IMR-90 (cell line): ENCODE results near the gene OFD1. TPM values are rescaled to one million over a fixed set of nuclear protein-coding genes. Genes with fewer than 3 reads are reported as not detected.

Experiments
- ATAC-seq: fragments of 200-7000 bp; cut with Tn5 transposase; 2 replicates; pipeline ENCODE4 v1.9.1; 2020; ENCODE audit warnings: low read depth, mild to moderate bottlenecking, moderate library complexity
- BruUV-seq: library from RNA; stranded (reverse); fragments of 400-500 nt; replicated peaks from 2 replicates; lab custom pipeline; 2021; lab: Mats Ljungman, UMichigan
- CTCF ChIA-PET: fragments of 300-600 bp; formaldehyde crosslinking; extraction: SDS; loops from one replicate; lab custom pipeline; 2021; ENCODE audit warnings: antibody characterized with exemption; lab: Yijun Ruan, JAX
- POLR2A ChIA-PET: fragments of 300-600 bp; sonication (Branson Sonifier 250); formaldehyde crosslinking; loops from one replicate; lab custom pipeline; 2022; ENCODE audit warnings: antibody characterized with exemption; ENCODE audit not compliant: unreplicated experiment; lab: Charles Lee
- DNase-seq: peaks from one replicate; pipeline ENCODE4 v3.0.0; 2013
- H2AFZ ChIP-seq: replicated peaks from 2 replicates; pipeline ENCODE3; 2013; ENCODE audit warnings: low read length, mild to moderate bottlenecking; ENCODE audit not compliant: poor library complexity
- H2AK5ac ChIP-seq: 2 replicates; pipeline ENCODE4 v1.6.1; 2013; ENCODE audit warnings: low read depth, low read length, inconsistent platforms
- H2AK9ac ChIP-seq: replicated peaks from 2 replicates; pipeline ENCODE3; 2013; ENCODE audit warnings: mild to moderate bottlenecking, low read depth, low read length, moderate library complexity; ENCODE audit not compliant: poor library complexity
- H2BK120ac ChIP-seq: 2 replicates; pipeline ENCODE4 v1.6.1; 2013; ENCODE audit warnings: low read depth, low read length, inconsistent platforms
- H2BK15ac ChIP-seq: 3 replicates; pipeline ENCODE4 v1.6.1; 2013; ENCODE audit warnings: low read depth, low read length, inconsistent platforms
- H2BK20ac ChIP-seq: 2 replicates; pipeline ENCODE4 v1.6.1; 2013; ENCODE audit warnings: low read depth, mild to moderate bottlenecking, inconsistent platforms, low read length, moderate library complexity
- H2BK5ac ChIP-seq: 2 replicates; pipeline ENCODE4 v1.6.1; 2013; ENCODE audit warnings: mild to moderate bottlenecking, low read depth, low read length, inconsistent platforms; ENCODE audit not compliant: poor library complexity, severe bottlenecking
- H3K14ac ChIP-seq: replicated peaks from 2 replicates; pipeline ENCODE4 v1.6.1; 2013; ENCODE audit warnings: low read depth, low read length, inconsistent platforms
- H3K18ac ChIP-seq: 2 replicates; pipeline ENCODE4 v1.6.1; 2013; ENCODE audit warnings: low read depth, low read length, control low read depth
- H3K23ac ChIP-seq: 2 replicates; pipeline ENCODE4 v1.6.1; 2013; ENCODE audit warnings: low read depth, low read length, inconsistent platforms
- H3K27ac ChIP-seq: 2 replicates; pipeline ENCODE4 v1.5.1; 2013; ENCODE audit warnings: mild to moderate bottlenecking, control low read depth, low read length; ENCODE audit not compliant: insufficient read depth
- H3K27me3 ChIP-seq: 2 replicates; pipeline ENCODE4 v1.6.1; 2013; ENCODE audit warnings: low read length; ENCODE audit not compliant: control insufficient read depth, insufficient read depth
- H3K36me3 ChIP-seq: 2 replicates; pipeline ENCODE4 v1.6.1; 2013; ENCODE audit warnings: low read length, mixed read lengths; ENCODE audit not compliant: control insufficient read depth, insufficient read depth
- H3K4ac ChIP-seq: 2 replicates; pipeline ENCODE4 v1.6.1; 2013; ENCODE audit warnings: low read depth, low read length, inconsistent platforms
- H3K4me1 ChIP-seq: 2 replicates; pipeline ENCODE4 v1.6.1; 2013; ENCODE audit warnings: low read length, mixed read lengths; ENCODE audit not compliant: control insufficient read depth, insufficient read depth
- H3K4me2 ChIP-seq: 2 replicates; pipeline ENCODE4 v1.6.1; 2013; ENCODE audit warnings: low read depth, mild to moderate bottlenecking, control low read depth, low read length, moderate library complexity
- H3K4me3 ChIP-seq: 2 replicates; pipeline ENCODE4 v1.5.1; 2013; ENCODE audit warnings: low read depth, mild to moderate bottlenecking, control low read depth, low read length, moderate library complexity; ENCODE audit not compliant: insufficient read depth
- H3K56ac ChIP-seq: 2 replicates; pipeline ENCODE4 v1.6.1; 2013; ENCODE audit warnings: low read length, inconsistent platforms; ENCODE audit not compliant: insufficient read depth; ENCODE audit errors: extremely low read depth
- H3K79me1 ChIP-seq, 2 experiments: 2 replicates each; pipeline ENCODE4 v1.6.1; 2013; ENCODE audit warnings: low read length in 2 of 2, inconsistent platforms in 1 of 2, low read depth in 1 of 2
- H3K9ac ChIP-seq: 2 replicates; pipeline ENCODE4 v1.6.1; 2013; ENCODE audit warnings: low read depth, low read length, control low read depth
- H3K9me1 ChIP-seq: 2 replicates; pipeline ENCODE4 v1.6.1; 2013; ENCODE audit warnings: low read length, inconsistent platforms; ENCODE audit not compliant: insufficient read depth
- H3K9me3 ChIP-seq: 2 replicates; pipeline ENCODE4 v1.6.1; 2013; ENCODE audit warnings: low read length; ENCODE audit not compliant: control insufficient read depth, insufficient read depth
- H4K20me1 ChIP-seq: 2 replicates; pipeline ENCODE4 v1.6.1; 2013; ENCODE audit warnings: low read length, inconsistent platforms; ENCODE audit not compliant: insufficient read depth
- H4K5ac ChIP-seq: 2 replicates; pipeline ENCODE4 v1.6.1; 2013; ENCODE audit warnings: mild to moderate bottlenecking, low read depth, low read length, control low read depth
- H4K8ac ChIP-seq, 2 experiments: 2 replicates each; pipeline ENCODE4 v1.6.1; 2013; ENCODE audit warnings: low read depth in 2 of 2, low read length in 2 of 2, control low read depth in 1 of 2, inconsistent platforms in 1 of 2
- H4K91ac ChIP-seq: 2 replicates; pipeline ENCODE4 v1.6.1; 2013; ENCODE audit warnings: low read depth, low read length, inconsistent platforms; ENCODE audit not compliant: insufficient read depth
- BHLHE40 ChIP-seq: fragments of 150-350 bp; IDR thresholded peaks from 2 replicates; pipeline ENCODE4 v1.6.1; 2016; ENCODE audit warnings: mild to moderate bottlenecking, low read depth, low read length
- CEBPB ChIP-seq: IDR thresholded peaks from 2 replicates; pipeline ENCODE4 v1.6.1; 2012; ENCODE audit warnings: low read depth, low read length, improper control_type of control experiment
- CTCF ChIP-seq: conservative IDR thresholded peaks from 2 replicates; pipeline ENCODE4 v1.5.1; 2012; ENCODE audit warnings: mild to moderate bottlenecking, low read depth, low read length, improper control_type of control experiment
- ELK1 ChIP-seq: fragments of 150-350 bp; IDR thresholded peaks from 2 replicates; pipeline ENCODE4 v1.6.1; 2016; ENCODE audit warnings: low read depth, mild to moderate bottlenecking, low read length, moderate library complexity, borderline replicate concordance
- FOS ChIP-seq: fragments of 150-350 bp; IDR thresholded peaks from 2 replicates; pipeline ENCODE4 v1.6.1; 2016; ENCODE audit warnings: low read depth, low read length
- MAZ ChIP-seq: IDR thresholded peaks from 2 replicates; pipeline ENCODE4 v1.6.1; 2012; ENCODE audit warnings: low read depth, mild to moderate bottlenecking, low read length, improper control_type of control experiment, moderate library complexity, borderline replicate concordance
- MXI1 ChIP-seq: IDR thresholded peaks from 2 replicates; pipeline ENCODE4 v1.6.1; 2012; ENCODE audit warnings: low read depth, mild to moderate bottlenecking, low read length, moderate library complexity, borderline replicate concordance
- NFE2L2 ChIP-seq: fragments of 150-350 bp; IDR thresholded peaks from 2 replicates; pipeline ENCODE4 v1.6.1; 2016; ENCODE audit warnings: low read depth, mild to moderate bottlenecking, low read length
- RAD21 ChIP-seq: IDR thresholded peaks from 2 replicates; pipeline ENCODE4 v1.6.1; 2012; ENCODE audit warnings: low read length, improper control_type of control experiment
- RFX5 ChIP-seq: IDR thresholded peaks from 2 replicates; pipeline ENCODE4 v1.8.0; 2012; ENCODE audit warnings: low read depth, mild to moderate bottlenecking, low read length, moderate library complexity
- SMC3 ChIP-seq: fragments of 150-350 bp; IDR thresholded peaks from 2 replicates; pipeline ENCODE4 v1.6.1; 2016; ENCODE audit warnings: low read depth, mild to moderate bottlenecking, antibody characterized with exemption, low read length, moderate library complexity
- USF2 ChIP-seq: fragments of 150-350 bp; IDR thresholded peaks from 2 replicates; pipeline ENCODE4 v1.6.1; 2017; ENCODE audit warnings: mild to moderate bottlenecking, antibody characterized with exemption, low read length, low read depth
- WGBS, 2 experiments: methylation state at CpG; one replicate each; pipeline versions ENCODE4 v1.1.5 to v1.1.7; 2013; ENCODE audit warnings: missing lambda C conversion rate in 2 of 2; ENCODE audit not compliant: insufficient read length in 1 of 2; ENCODE audit errors: extremely low coverage in 2 of 2; 5-methylcytosine and 5-hydroxymethylcytosine counted together
- dilution Hi-C: fragments of 300-500 bp; cut with HindIII; formaldehyde crosslinking; loops from one replicate; pipeline ENCODE4 v1.14.3; 2018; ENCODE audit warnings: low sequenced_read_pairs; ENCODE audit not compliant: unreplicated experiment
- in situ Hi-C: fragments of 300-500 bp; cut with MboI; formaldehyde crosslinking; loops from 3 replicates; pipeline ENCODE4 v1.14.3; 2019; ENCODE audit warnings: low sequenced_read_pairs, inconsistent platforms, mixed read lengths
- intact Hi-C: fragments of 100-400 bp; cut with micrococcal nuclease; formaldehyde crosslinking; loops from 2 replicates; pipeline ENCODE4 v1.10.0; 2022
- polyA plus RNA-seq, 3 experiments: library from polyadenylated mRNA; depleted of rRNA; stranded (reverse); fragments of >200 nt; gene quantifications; 2 replicates each; pipeline ENCODE4 v1.2.3, GENCODE V29; 2012; ENCODE audit warnings: low replicate concordance in 1 of 3
- total RNA-seq: library from RNA; depleted of rRNA; stranded (reverse); fragments of >200 nt; gene quantifications from 2 replicates; pipeline ENCODE4 v1.2.3, GENCODE V29; 2012

Gene OFD1
- total and polyA plus RNA-seq, 2 of the 4 experiments (the other 2 are of a cell fraction), result 8.4 to 8.6 TPM

GRCh38 chrX:13716455-13716854, 18.1 kb upstream of the OFD1 start:
- POLR2A ChIA-PET, result no interaction called here
- in situ Hi-C loops, result no loop called here
- Histone ChIP-seq H4K91ac (no peak overlapping the region), H2BK120ac (no peak overlapping the region), H3K23ac (no peak overlapping the region), H3K4me1 (peaks cover 15% of the 10 kb centered on the region), H4K20me1 (peaks cover 6% of the 10 kb centered on the region; the same call in 1 of the 2 replicates), H3K18ac (no peak overlapping the region), H2AK5ac (no peak overlapping the region), H3K27ac (no peak overlapping the region), H3K14ac (no peak overlapping the region), H2BK5ac (no peak overlapping the region), H2BK15ac (no peak overlapping the region), H3K4ac (no peak overlapping the region), H3K79me1 (peaks cover 24 to 39% of the 10 kb centered on the region in 2 experiments), H4K5ac (no peak overlapping the region), H3K4me2 (no peak overlapping the region), H3K9ac (no peak overlapping the region), H3K4me3 (no peak overlapping the region), H2BK20ac (no peak overlapping the region), H2AK9ac (no peak overlapping the region), H3K9me1 (peaks cover 14% of the 10 kb centered on the region), H4K8ac (no peak overlapping the region), H3K36me3 (peaks cover 26% of the 10 kb centered on the region), H2AFZ (no peak overlapping the region), H3K9me3 (no peaks in the 10 kb centered on the region), H3K56ac (no peak overlapping the region), H3K27me3 (no peaks in the 10 kb centered on the region)
- dilution Hi-C loops, result no loop called here
- CTCF ChIA-PET, result no interaction called here
- DNase-seq (no peak), ATAC-seq (no peak)
- intact Hi-C loops, result no loop called here
- no TSS peak for BruUV-seq
- TF ChIP-seq ELK1 (no peak), USF2 (no peak), MAZ (no peak), CEBPB (no peak), BHLHE40 (no peak), RAD21 (no peak), SMC3 (no peak), FOS (no peak), CTCF (no peak), NFE2L2 (no peak), MXI1 (no peak), RFX5 (no peak)
- 92% methylated on average over 5 of the region's 9 CpGs; no CpG with 5 or more reads in 1 of the 2 experiments for WGBS, 2 experiments
